HG03457 (cell line): ENCODE results near the gene BCAT1.
A peak's percentile ranks its signal among the peaks of the same experiment; 100 is the strongest.
"Not testable (repeated sequence)": the region's sequence is repeated elsewhere in the genome, so short reads cannot be mapped to it uniquely, and the experiment has no call there.

ENCODE experiments used
- ATAC-seq: cut with Tn5 transposase; IDR thresholded peaks from one replicate; pipeline ENCODE4 v1.9.1; 2021; ENCODE audit warnings: moderate number of reproducible peaks; ENCODE audit not compliant: unreplicated experiment

The BCAT1 gene

DNA sequence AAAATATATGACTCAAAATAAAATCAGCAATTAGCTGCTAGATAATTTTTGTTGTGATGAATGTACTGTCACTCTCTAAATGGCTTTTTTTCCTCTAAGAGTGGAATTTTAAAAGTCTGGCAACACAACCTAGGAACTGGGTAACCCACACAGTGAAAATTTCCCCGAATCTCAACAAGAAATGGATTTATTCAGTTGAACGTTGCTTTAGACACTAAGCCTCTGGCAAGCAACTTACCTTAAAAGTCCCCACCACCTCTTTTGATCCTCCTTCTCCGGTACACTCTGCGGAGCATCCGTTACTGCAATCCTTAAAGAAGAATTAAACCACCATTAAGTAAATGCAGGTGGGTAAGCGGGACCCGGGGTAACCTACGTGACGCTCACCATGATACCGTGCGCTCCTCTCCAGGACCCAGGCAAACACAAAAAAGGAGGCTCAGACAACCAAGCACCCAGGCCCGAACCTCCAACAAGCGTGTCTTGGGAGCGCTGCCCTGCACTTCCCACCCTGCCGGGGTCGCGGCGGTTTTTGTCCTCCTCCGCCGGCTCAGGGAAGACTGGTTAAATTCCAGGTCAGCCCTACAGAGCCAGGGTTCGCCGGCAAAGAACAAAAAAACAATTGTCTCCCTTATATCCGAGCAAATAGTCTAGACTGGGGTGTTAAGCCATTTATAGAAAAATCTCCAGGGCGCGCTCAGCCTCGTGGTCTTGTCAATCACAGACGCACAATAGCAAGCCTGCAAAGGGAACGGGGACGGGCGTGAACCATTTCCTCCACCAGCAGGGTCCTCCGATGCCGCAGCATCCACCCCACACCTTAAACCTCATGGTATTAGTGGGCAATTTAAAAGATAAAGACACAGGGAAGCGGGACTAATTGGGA, 47.1 kb downstream of the BCAT1 start:
- ATAC-seq, result no peak

DNA sequence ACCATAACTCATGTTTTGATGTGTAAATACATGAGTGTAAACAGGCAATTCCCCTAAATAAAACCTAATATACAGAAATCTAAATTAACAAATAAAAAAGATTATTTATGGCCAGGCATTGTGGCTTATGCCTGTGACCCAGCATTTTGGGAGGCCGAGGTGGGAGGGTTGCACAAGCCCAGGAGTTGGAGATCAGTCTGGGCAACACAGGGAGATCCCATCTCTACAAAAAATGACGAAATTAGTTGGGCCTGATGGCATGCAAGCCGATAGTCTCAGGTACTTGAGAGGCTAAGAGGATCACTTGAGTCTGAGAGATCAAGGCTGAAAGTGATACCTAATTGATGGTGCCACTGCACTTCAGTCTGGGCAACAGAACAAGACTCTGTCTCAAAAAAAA, 48.7 kb downstream of the BCAT1 start:
- no peak for ATAC-seq

- ATAC-seq, result no peak
Observed at GRCh38 chr12:24899503-24900075, 49.3 kb downstream of the BCAT1 start.

- ATAC-seq, result no peak
Observed at GRCh38 chr12:24898606-24899005, 50.3 kb downstream of the BCAT1 start.

DNA sequence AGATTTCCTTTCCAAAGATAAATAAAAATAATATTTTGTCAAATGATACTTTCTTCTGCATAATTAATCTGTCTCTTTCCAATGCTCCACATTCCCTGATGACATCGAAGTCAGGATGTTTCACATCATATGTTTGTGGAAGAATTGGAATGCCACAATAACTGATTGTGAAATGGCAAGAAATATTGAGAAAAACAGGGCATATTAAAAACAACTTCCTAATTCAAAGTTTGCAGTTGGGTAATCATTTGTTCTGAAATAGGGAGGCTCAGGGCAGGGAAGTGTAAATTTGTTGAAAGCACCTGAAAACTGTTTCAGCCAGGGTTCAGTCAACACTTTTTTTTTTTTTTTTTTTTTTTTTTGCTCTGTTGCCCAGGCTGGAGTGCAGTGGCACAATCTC, 50.7 kb downstream of the BCAT1 start:
- no peak for ATAC-seq

DNA sequence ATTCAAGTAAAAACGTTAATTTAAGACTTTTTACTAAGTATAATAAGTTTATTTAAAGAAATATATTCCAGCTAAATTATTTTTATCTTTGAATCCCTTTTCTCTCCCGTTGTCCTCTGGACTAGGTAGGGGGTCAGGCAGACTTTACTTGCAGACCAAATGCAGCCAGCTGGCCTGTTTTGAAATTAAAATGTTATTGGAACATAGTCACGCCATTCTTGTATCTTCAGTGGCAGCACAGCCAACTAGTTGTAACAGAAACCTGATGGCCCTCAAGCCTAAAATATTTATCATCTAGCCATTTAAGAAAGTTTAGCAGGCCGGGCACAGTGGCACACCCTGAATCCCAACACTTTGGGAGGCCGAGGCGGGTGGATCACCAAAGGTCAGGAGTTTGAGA, 52.7 kb downstream of the BCAT1 start:
- no peak for ATAC-seq

DNA sequence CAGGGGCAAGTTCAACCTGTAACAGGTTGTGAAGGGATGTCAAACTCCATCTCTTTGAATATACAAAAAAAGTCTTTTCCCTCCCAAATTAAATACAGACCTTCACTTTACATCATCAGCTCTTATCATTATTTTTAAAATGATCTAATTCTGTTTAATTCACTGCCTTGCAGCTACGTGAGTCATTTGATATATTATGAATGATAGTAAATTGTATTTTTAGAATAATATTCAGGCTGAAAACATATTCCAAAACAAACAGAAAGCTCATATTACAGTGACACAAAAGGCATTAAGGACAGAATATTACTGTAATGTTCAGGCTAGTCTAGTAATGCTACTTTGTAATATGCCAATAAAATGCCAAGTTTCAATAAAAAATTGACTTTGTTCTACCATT, 53.3 kb downstream of the BCAT1 start:
- no peak for ATAC-seq

GRCh38 chr12:24894879-24895278, 54.0 kb downstream of the BCAT1 start:
- ATAC-seq, result no peak

DNA sequence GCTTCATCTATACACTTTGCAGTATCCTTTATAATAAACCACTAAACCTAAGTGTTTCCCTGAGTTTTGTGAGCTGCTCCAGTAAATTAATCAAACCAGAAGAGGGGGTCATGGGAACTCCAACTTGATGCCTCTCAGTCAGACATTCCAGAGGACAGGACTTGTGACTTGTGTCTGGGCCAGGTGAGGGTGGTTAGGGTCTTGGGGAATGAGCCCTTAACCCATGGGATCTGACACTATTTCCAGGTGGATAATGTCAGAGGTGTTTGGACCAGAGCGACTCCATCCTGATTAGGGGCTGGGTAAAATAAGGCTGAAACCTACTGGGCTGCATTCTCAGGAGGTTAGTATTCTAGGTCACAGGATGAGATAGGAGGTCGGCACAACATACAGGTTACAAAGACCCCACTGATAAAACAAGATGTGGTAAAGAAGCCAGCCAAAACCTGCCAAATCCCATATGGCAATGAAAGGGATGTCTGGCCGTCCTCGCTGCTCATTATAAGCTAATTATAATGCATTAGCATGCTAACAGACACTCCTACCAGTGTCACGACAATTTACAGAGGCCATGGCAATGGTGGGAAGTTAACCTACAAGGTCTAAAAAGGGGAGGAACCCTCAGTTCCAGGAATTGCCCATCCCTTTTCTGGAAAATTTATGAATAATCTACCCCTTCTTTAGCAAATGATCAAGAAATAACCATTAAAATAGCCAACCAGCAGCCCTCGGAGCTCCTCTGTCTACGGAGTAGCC, 58.7 kb downstream of the BCAT1 start:
- ATAC-seq, result no peak

GRCh38 chr12:24889411-24889810, 59.5 kb downstream of the BCAT1 start:
- ATAC-seq, result no peak

DNA sequence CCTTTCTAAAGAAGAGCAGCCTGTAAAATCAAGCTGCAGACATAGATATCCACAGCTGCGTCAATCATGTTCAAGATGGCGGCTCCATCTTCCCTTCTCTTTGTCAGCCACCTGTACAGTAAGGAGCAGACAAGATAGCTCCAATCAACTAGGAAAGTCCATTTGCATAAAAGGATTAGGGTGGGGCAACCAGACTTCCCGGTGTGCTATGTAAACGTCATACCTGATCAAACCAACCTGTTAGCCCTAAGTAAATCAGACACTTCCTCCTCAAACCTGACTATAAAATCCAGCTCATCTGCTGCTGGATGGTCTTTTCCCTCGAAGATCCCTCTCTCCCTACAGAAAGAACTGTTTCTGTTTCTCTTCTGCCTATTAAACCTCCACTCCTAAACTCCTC, 60.1 kb downstream of the BCAT1 start:
- ATAC-seq, result no peak

- no peak for ATAC-seq
Observed at GRCh38 chr12:24884911-24885310, 64.0 kb downstream of the BCAT1 start.

- ATAC-seq, result no peak
Observed at GRCh38 chr12:24881724-24882371, 67.1 kb downstream of the BCAT1 start.

GRCh38 chr12:24881227-24881626, 67.7 kb downstream of the BCAT1 start:
- no peak for ATAC-seq

DNA sequence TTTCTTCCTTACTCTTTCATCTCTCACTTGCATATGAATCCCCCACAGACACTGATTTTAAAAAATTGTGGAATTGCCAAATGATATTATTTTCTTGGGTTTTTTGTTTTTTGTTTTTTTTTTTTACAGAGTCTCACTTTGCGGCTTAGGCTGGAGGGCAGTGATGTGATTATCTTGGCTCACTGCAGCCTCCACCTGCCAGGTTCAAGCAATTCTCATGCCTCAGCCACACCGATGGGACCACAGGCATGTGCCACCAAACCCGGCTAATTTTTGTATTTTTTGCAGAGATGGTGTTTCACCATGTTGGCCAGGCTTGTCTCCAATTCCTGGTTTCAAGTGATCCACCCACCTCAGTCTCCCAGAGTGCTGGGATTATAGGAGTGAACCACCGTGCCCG, 68.2 kb downstream of the BCAT1 start:
- ATAC-seq, result no peak

DNA sequence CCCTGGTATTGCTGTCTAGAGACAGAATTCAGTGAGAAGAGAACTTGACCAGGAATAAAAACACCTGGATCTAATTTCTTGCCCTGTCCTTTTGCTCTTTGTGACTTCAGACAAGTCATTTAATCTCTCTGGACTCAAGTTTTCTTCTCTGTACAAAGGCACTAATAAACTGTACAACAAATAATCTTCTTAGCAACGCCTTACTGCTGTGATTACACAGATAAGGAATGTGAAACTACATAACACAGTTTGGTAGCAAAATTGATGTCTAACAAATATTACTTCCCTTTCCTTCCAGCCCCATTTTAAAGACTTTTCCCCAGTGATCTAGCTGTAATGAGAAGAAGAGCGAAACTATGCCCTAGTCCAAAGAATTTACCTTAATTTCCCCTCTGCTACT, 69.3 kb downstream of the BCAT1 start:
- no peak for ATAC-seq

GRCh38 chr12:24875014-24875413, 73.9 kb downstream of the BCAT1 start:
- no peak for ATAC-seq

- no peak for ATAC-seq
Observed at GRCh38 chr12:24872211-24872610, 76.7 kb downstream of the BCAT1 start.

DNA sequence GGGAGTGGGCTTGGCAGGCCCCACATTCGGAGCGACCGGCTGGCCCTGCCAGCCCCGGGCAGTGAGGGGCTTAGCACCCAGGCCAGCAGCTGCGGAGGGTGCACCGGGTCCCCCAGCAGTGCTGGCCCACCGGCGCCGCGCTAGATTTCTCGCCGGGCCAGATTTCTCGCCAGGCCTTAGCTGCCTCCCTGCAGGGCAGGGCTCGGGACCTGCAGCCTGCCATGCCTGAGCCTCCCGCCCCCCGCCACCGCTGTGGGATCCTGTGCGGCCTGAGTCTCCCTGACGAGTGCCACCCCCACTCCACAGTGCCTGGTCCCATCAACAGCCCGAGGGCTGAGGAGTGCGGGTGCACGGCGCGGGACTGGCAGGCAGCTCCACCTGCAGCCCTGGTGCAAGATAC, 82.8 kb downstream of the BCAT1 start:
- not testable (repeated sequence) for ATAC-seq

DNA sequence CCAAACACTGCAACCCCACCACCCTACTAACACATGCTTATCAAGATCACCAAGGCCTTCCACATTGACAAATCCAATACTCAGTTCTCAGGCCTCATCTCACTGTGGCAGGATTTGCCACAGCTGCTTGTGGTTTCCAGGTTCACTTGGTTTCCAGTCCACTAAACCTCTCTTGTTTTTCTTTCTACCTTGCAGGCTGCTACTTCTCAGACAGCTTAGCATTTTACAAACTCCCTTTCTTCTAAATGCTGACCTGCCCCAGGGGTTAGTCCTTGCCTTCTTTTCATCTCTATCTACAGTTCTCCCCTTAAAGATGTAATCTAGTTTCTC, 84.1 kb downstream of the BCAT1 start:
- ATAC-seq, result no peak

- peak; percentile 63 for ATAC-seq
Observed at GRCh38 chr12:24861766-24862540, 86.9 kb downstream of the BCAT1 start.
